Temporal lobe (tissue), 2 donors: Measurements from ENCODE around the gene BTG1. TPM values are rescaled to one million over a fixed set of nuclear protein-coding genes. Genes with fewer than 3 reads are reported as not detected.

Experiments used
- small RNA-seq: library from RNA; depleted of rRNA; stranded (forward); fragments of <200 nt; gene quantifications from one replicate; pipeline ENCODE3, GENCODE V24; 2014; ENCODE audit warnings: low replicate concordance
- total RNA-seq: library from RNA; depleted of rRNA; stranded (reverse); fragments of >200 nt; gene quantifications from one replicate; pipeline ENCODE4 v1.2.3, GENCODE V29; 2014

The BTG1 gene
- total RNA-seq, 1 donor from 2014 or later, result 29.7 TPM

Small RNAs within 50 kb of the gene (small RNA-seq; reads per million reads assigned to genes)
- gene RF00019, result not detected
